Endothelial cell of umbilical vein (primary cell): ENCODE data around the gene GNB1L. TPM values are rescaled to one million over a fixed set of nuclear protein-coding genes. Genes with fewer than 3 reads are reported as not detected.

Experiments
- BruUV-seq: library from RNA; stranded (reverse); fragments of 400-500 nt; replicated peaks from 2 replicates; lab custom pipeline; 2021; lab: Mats Ljungman, UMichigan
- CTCF ChIA-PET: fragments of 300-600, 350-600 bp; sonication (Branson Sonifier 250); formaldehyde crosslinking; loops from one replicate; lab custom pipeline; 2021; ENCODE audit warnings: antibody characterized with exemption, inconsistent platforms; lab: Charles Lee
- POLR2A ChIA-PET: fragments of 300-600, 350-600 bp; sonication (Branson Sonifier 250); formaldehyde crosslinking; loops from one replicate; lab custom pipeline; 2021; ENCODE audit warnings: antibody characterized with exemption, inconsistent platforms; lab: Charles Lee
- DNase-seq: peaks from one replicate; pipeline ENCODE4 v3.0.0-alpha.2; 2011; ENCODE audit warnings: low read depth, low spot score
- FAIRE-seq: peaks from 2 replicates; lab custom pipeline; 2011; peaks lifted over from hg19 to GRCh38; lab: Jason Lieb, UNC
- H2AFZ ChIP-seq: 2 replicates; pipeline ENCODE4 v1.6.0; 2012; ENCODE audit warnings: low read depth, low read length, control low read depth, inconsistent platforms
- H3K27ac ChIP-seq: 2 replicates; pipeline ENCODE4 v1.5.1; 2011; ENCODE audit warnings: low read depth, mild to moderate bottlenecking, control low read depth, low read length, moderate library complexity; ENCODE audit not compliant: insufficient read depth
- H3K27me3 ChIP-seq, 2 experiments: 2 replicates each; pipeline versions ENCODE4 v1.6.0 to v1.6.1; 2011; ENCODE audit warnings: low read length in 2 of 2, mixed read lengths in 1 of 2; ENCODE audit not compliant: control insufficient read depth in 2 of 2, insufficient read depth in 2 of 2
- H3K36me3 ChIP-seq, 2 experiments: 2 replicates in 1 of 2; 3 replicates in 1 of 2; pipeline ENCODE4 v1.5.1; 2011; ENCODE audit warnings: low read length in 2 of 2, mild to moderate bottlenecking in 1 of 2, moderate library complexity in 1 of 2; ENCODE audit not compliant: control insufficient read depth in 2 of 2, insufficient read depth in 2 of 2; ENCODE audit errors: extremely low read depth in 1 of 2
- H3K4me1 ChIP-seq: 3 replicates; pipeline ENCODE4 v1.5.1; 2011; ENCODE audit warnings: mild to moderate bottlenecking, low read length; ENCODE audit not compliant: control insufficient read depth, insufficient read depth; ENCODE audit errors: extremely low read depth
- H3K4me2 ChIP-seq: 2 replicates; pipeline ENCODE4 v1.6.1; 2011; ENCODE audit warnings: low read length, control low read depth, mixed read lengths; ENCODE audit not compliant: insufficient read depth
- H3K4me3 ChIP-seq, 3 experiments: fragments of 200-600 bp in 1 of 3; sonication (generic), shearing (Covaris generic) in 1 of 3; replicated peaks in 1 of 3; 2 replicates each; pipeline ENCODE4 v1.5.1; 2011 to 2016; ENCODE audit warnings: control low read depth in 3 of 3, low read length in 3 of 3, mild to moderate bottlenecking in 2 of 3, inconsistent platforms in 1 of 3, low read depth in 1 of 3, moderate library complexity in 1 of 3; ENCODE audit not compliant: insufficient read depth in 1 of 3
- H3K79me2 ChIP-seq: 2 replicates; pipeline ENCODE4 v1.6.0; 2012; ENCODE audit warnings: low read length, inconsistent platforms; ENCODE audit not compliant: control insufficient read depth, insufficient read depth
- H3K9ac ChIP-seq: replicated peaks from 2 replicates; pipeline ENCODE3; 2011; ENCODE audit warnings: low read length, control low read depth; ENCODE audit not compliant: insufficient read depth; ENCODE audit errors: extremely low read depth
- H3K9me1 ChIP-seq: replicated peaks from 3 replicates; pipeline ENCODE4 v1.6.0; 2011; ENCODE audit warnings: mild to moderate bottlenecking, low read length; ENCODE audit not compliant: control insufficient read depth, insufficient read depth; ENCODE audit errors: extremely low read depth
- H3K9me3 ChIP-seq: replicated peaks from 2 replicates; pipeline ENCODE4 v1.5.1; 2012; ENCODE audit warnings: low read length, inconsistent platforms; ENCODE audit not compliant: control insufficient read depth, insufficient read depth
- H4K20me1 ChIP-seq: replicated peaks from 2 replicates; pipeline ENCODE3; 2011; ENCODE audit warnings: mild to moderate bottlenecking, low read length; ENCODE audit not compliant: control insufficient read depth, insufficient read depth; ENCODE audit errors: extremely low read depth
- CTCF ChIP-seq, 2 donors: IDR thresholded peaks; 1 replicate in 1 of 2; 2 replicates in 1 of 2; pipeline ENCODE4 v1.5.1; 2011; ENCODE audit warnings: low read length in 2 of 2, mild to moderate bottlenecking in 2 of 2, moderate library complexity in 2 of 2, control low read depth in 1 of 2, inconsistent platforms in 1 of 2, low read depth in 1 of 2; ENCODE audit not compliant: insufficient read depth in 1 of 2; ENCODE audit errors: extremely low read depth in 1 of 2
- EZH2 ChIP-seq: IDR thresholded peaks from 2 replicates; pipeline ENCODE4 v1.6.1; 2012; ENCODE audit warnings: borderline replicate concordance, low read depth, mild to moderate bottlenecking, moderate library complexity, low read length, inconsistent platforms; ENCODE audit not compliant: severe bottlenecking
- JUN ChIP-seq: IDR thresholded peaks from 2 replicates; pipeline ENCODE4 v1.6.1; 2011; ENCODE audit warnings: borderline replicate concordance, low read depth; ENCODE audit not compliant: insufficient read length, insufficient read depth
- dilution Hi-C: fragments of 300-500 bp; cut with MboI; formaldehyde crosslinking; loops from one replicate; pipeline ENCODE4 v1.15.0; 2019; ENCODE audit warnings: low sequenced_read_pairs; ENCODE audit not compliant: extremely low pct_ligation_motif_present
- intact Hi-C: fragments of 100-400 bp; cut with micrococcal nuclease; formaldehyde crosslinking; loops from one replicate; pipeline ENCODE4 v1.10.0; 2022
- polyA plus RNA-seq, 4 experiments: library from polyadenylated mRNA; depleted of rRNA in 3 of 4; stranded (reverse) in 3 of 4; unstranded in 1 of 4; fragments of >200 nt; gene quantifications; 2 replicates each; pipeline versions ENCODE4 v1.2.1 to v1.2.3, GENCODE V29; 2011 to 2012; ENCODE audit warnings: missing spikeins in 1 of 4
- total RNA-seq: library from RNA; stranded (reverse); gene quantifications from 2 replicates; pipeline ENCODE4 v1.2.3, GENCODE V29; 2021

The GNB1L gene
- total and polyA plus RNA-seq, 2 donors (not counting 3 experiments of a cell fraction or from before 2014, with no cell fraction given), result 5.4 to 5.9 TPM

GRCh38 chr22:19766511-19767426, 87.9 kb downstream of the GNB1L start:
- no peaks in the 10 kb centered on the region for H3K9me1 ChIP-seq
- FAIRE-seq, result peak; percentile 54

More at GRCh38 chr22:19766511-19767426, 87.9 kb downstream of the GNB1L start:
- ChIA-PET POLR2A (no interaction called here), CTCF (interaction anchor here (0.8 to 1.6 kb wide), 4 partner anchors 10 to 143 kb away, joined by 3 to 4 read pairs (median 3); no protein-coding TSS in a partner anchor)
- Histone ChIP-seq H3K79me2 (peaks cover 25% of the 10 kb centered on the region), H3K27me3 (peaks cover 11 to 19% of the 10 kb centered on the region in 2 experiments), H3K27ac (no peak overlapping the region), H2AFZ (no peak overlapping the region), H3K4me2 (no peak overlapping the region), H4K20me1 (no peaks in the 10 kb centered on the region), H3K9ac (no peak overlapping the region), H3K9me3 (no peaks in the 10 kb centered on the region), H3K4me1 (peaks cover 5% of the 10 kb centered on the region), H3K36me3 (peaks cover 0 to 3% of the 10 kb centered on the region in 2 experiments), H3K4me3 (no peak overlapping the region)
- TF ChIP-seq CTCF (IDR thresholded peaks at IDR 0.05; ENCODE audit: extremely low read depth in 1 of 2, insufficient read depth in 1 of 2, low read depth in 1 of 2, low read length in 2 of 2), result peak; percentile 33 to 39
- TF ChIP-seq JUN, result no peak
- TF ChIP-seq EZH2, result peak; percentile 83
- intact Hi-C loops (loop anchor here (1.0 kb wide), 1 partner anchor 36 kb away; no protein-coding TSS in a partner anchor), dilution Hi-C loops (no loop called here)
- DNase-seq, result no peak
- TSS peak; percentile 44 for BruUV-seq
